Fibroblast of lung (primary cell): ENCODE data around the gene LGALS3BP. TPM values are rescaled to one million over a fixed set of nuclear protein-coding genes. Genes with fewer than 3 reads are reported as not detected.
A peak's percentile ranks its signal among the peaks of the same experiment; 100 is the strongest.

Experiments used
- DNase-seq, 2 donors: peaks; one replicate each; pipeline versions ENCODE4 v3.0.0 to v3.0.0-alpha.2; 2010; ENCODE audit warnings: low read depth in 2 of 2
- H2AFZ ChIP-seq: 2 replicates; pipeline ENCODE4 v1.5.1; 2012; ENCODE audit warnings: low read length, control low read depth, inconsistent platforms
- H3K27ac ChIP-seq: 2 replicates; pipeline ENCODE4 v1.5.1; 2011; ENCODE audit warnings: low read length, control low read depth; ENCODE audit not compliant: insufficient read depth
- H3K27me3 ChIP-seq: 2 replicates; pipeline ENCODE4 v1.5.1; 2011; ENCODE audit warnings: mild to moderate bottlenecking, low read length; ENCODE audit not compliant: control insufficient read depth, insufficient read depth
- H3K36me3 ChIP-seq: 2 replicates; pipeline ENCODE4 v1.5.1; 2011; ENCODE audit warnings: low read length; ENCODE audit not compliant: control insufficient read depth, insufficient read depth
- H3K4me1 ChIP-seq: 2 replicates; pipeline ENCODE4 v1.5.1; 2011; ENCODE audit warnings: low read length; ENCODE audit not compliant: control insufficient read depth, insufficient read depth; ENCODE audit errors: extremely low read depth
- H3K4me2 ChIP-seq: 2 replicates; pipeline ENCODE4 v1.5.1; 2011; ENCODE audit warnings: low read length, control low read depth; ENCODE audit not compliant: insufficient read depth; ENCODE audit errors: extremely low read depth
- H3K4me3 ChIP-seq, 4 experiments: fragments of 200-600 bp in 1 of 4; sonication (generic) in 1 of 4; replicated peaks in 1 of 4; 2 replicates each; pipeline ENCODE4 v1.5.1; 2011 to 2016; ENCODE audit warnings: low read length in 4 of 4, low read depth in 3 of 4, mild to moderate bottlenecking in 3 of 4, control low read depth in 2 of 4, inconsistent platforms in 1 of 4, mixed read lengths in 1 of 4; ENCODE audit not compliant: insufficient read depth in 1 of 4; ENCODE audit errors: control extremely low read depth in 1 of 4
- H3K79me2 ChIP-seq: 2 replicates; pipeline ENCODE4 v1.5.1; 2012; ENCODE audit warnings: mild to moderate bottlenecking, low read length, inconsistent platforms; ENCODE audit not compliant: control insufficient read depth, insufficient read depth
- H3K9ac ChIP-seq: 2 replicates; pipeline ENCODE4 v1.5.1; 2011; ENCODE audit warnings: mild to moderate bottlenecking, low read length, control low read depth; ENCODE audit not compliant: insufficient read depth
- H3K9me3 ChIP-seq: 2 replicates; pipeline ENCODE4 v1.5.1; 2012; ENCODE audit warnings: low read depth, low read length; ENCODE audit not compliant: control insufficient read depth, insufficient read depth
- H4K20me1 ChIP-seq: 2 replicates; pipeline ENCODE4 v1.5.1; 2011; ENCODE audit warnings: low read length; ENCODE audit not compliant: control insufficient read depth, insufficient read depth; ENCODE audit errors: extremely low read depth
- EZH2 ChIP-seq: IDR thresholded peaks from 2 replicates; pipeline ENCODE4 v1.5.1; 2012; ENCODE audit warnings: low read length, control low read depth, mild to moderate bottlenecking; ENCODE audit errors: missing control alignments
- polyA plus RNA-seq, 2 donors: library from polyadenylated mRNA; depleted of rRNA in 1 of 2; stranded (reverse) in 1 of 2; unstranded in 1 of 2; fragments of >200 nt; gene quantifications; 2 replicates each; pipeline ENCODE4 v1.2.1, GENCODE V29; 2011 to 2012; ENCODE audit warnings: missing spikeins in 1 of 2
- total RNA-seq: library from RNA; depleted of rRNA; stranded (reverse); fragments of >200 nt; gene quantifications from 2 replicates; pipeline ENCODE4 v1.2.1, GENCODE V29; 2014
- TF ChIP-seq, protein P1 (sequence below), 2 donors: IDR thresholded peaks in 1 of 2; conservative IDR thresholded peaks in 1 of 2; 1 replicate in 1 of 2; 2 replicates in 1 of 2; pipeline ENCODE4 v1.5.1; 2011 to 2012; ENCODE audit warnings: low read length in 2 of 2, control low read depth in 1 of 2, inconsistent platforms in 1 of 2, low read depth in 1 of 2, mild to moderate bottlenecking in 1 of 2

LGALS3BP gene
- total and polyA plus RNA-seq, 2 donors (not counting 1 experiment from before 2014, with no cell fraction given): 128 to 387 TPM

DNA sequence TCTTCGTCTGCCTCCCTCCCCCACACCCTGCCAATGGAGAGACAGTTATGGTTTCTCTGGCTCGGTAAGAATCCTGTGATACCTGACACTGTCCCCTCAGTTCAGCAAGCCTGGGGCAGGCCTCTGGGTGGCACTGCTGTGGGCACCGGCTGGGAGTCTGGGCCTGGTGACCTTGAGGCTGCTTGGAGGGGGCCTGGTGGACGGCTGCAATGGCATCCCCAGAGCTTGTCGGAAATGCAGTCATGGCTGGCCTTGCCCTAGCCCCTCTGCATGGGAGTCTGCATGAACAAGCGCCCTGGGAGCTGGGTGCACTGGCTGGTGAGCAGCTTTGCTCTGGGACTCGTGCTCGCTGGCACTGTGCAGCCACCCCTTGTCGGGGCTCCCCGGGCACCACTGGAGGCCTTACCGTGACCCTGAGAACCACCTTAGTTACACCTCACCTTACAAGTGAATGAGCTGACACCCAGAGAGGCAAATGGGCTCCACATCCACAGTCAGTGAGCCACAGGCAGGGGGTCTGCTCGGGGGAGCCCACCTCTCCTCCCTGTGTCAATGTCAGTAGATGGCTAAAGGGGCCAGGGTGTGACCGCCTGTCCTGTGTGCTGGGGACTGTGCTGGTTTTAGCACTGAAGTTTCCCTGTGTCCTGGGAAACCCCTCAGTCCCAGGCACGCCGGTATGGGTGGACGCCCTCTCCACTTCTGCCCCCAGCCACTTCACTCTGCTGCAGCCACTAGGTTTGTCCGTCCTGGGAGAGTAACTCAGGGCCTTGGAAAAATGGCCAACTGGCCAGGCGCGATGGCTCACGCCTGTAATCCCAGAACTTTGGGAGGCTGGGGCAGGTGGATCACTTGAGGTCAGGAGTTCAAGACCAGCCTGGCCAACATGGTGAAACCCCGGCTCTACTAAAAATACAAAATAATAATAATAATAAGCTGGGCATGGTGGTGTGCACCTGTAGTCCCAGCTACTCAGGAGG is 1.4 kb downstream of the LGALS3BP start:
- peaks cover 13% of the 10 kb centered on the region for H3K79me2 ChIP-seq
- no peak overlapping the region for H3K27ac ChIP-seq
- H3K9ac ChIP-seq: no peak overlapping the region
- H3K27me3 ChIP-seq: no peaks in the 10 kb centered on the region
- H4K20me1 ChIP-seq: no peaks in the 10 kb centered on the region
- H3K4me2 ChIP-seq: peak overlapping the region; percentile 88
- TF ChIP-seq, protein P1, sequence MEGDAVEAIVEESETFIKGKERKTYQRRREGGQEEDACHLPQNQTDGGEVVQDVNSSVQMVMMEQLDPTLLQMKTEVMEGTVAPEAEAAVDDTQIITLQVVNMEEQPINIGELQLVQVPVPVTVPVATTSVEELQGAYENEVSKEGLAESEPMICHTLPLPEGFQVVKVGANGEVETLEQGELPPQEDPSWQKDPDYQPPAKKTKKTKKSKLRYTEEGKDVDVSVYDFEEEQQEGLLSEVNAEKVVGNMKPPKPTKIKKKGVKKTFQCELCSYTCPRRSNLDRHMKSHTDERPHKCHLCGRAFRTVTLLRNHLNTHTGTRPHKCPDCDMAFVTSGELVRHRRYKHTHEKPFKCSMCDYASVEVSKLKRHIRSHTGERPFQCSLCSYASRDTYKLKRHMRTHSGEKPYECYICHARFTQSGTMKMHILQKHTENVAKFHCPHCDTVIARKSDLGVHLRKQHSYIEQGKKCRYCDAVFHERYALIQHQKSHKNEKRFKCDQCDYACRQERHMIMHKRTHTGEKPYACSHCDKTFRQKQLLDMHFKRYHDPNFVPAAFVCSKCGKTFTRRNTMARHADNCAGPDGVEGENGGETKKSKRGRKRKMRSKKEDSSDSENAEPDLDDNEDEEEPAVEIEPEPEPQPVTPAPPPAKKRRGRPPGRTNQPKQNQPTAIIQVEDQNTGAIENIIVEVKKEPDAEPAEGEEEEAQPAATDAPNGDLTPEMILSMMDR (conservative IDR thresholded peaks at IDR 0.05 in 1 of 2, IDR thresholded peaks at IDR 0.05 in 1 of 2; ENCODE audit: low read depth in 1 of 2, low read length in 2 of 2): no peak
- peak overlapping the region in 1 of 4 experiments; percentile 59 for H3K4me3 ChIP-seq
- H3K4me1 ChIP-seq: peaks cover 24% of the 10 kb centered on the region
- H2AFZ ChIP-seq: no peak overlapping the region
- DNase-seq: no peak
- H3K9me3 ChIP-seq: no peaks in the 10 kb centered on the region
- H3K36me3 ChIP-seq: peaks cover 9% of the 10 kb centered on the region

DNA sequence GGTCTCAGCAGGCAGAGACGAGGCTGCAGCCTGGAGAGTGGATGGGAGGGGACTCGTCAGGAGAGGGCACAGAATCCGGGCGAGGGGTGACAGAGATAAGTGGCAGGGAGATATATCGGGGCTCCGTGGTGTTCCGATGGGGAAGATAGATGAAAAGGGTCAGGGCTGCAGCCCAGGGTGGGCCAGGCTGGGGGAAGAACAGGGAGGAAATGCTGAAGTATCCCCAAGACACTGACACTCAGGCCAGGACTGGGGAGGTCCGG is 2.1 kb downstream of the LGALS3BP start:
- H3K27me3 ChIP-seq: no peaks in the 10 kb centered on the region
- DNase-seq: no peak
- H4K20me1 ChIP-seq: no peaks in the 10 kb centered on the region
- peaks cover 13% of the 10 kb centered on the region for H3K79me2 ChIP-seq
- H3K4me3 ChIP-seq: peak overlapping the region in 1 of 4 experiments; percentile 25
- TF ChIP-seq EZH2: no peak
- TF ChIP-seq, protein P1 (conservative IDR thresholded peaks at IDR 0.05 in 1 of 2, IDR thresholded peaks at IDR 0.05 in 1 of 2; ENCODE audit: low read depth in 1 of 2, low read length in 2 of 2): no peak
- no peak overlapping the region for H3K27ac ChIP-seq
- H3K9me3 ChIP-seq: no peaks in the 10 kb centered on the region
- H2AFZ ChIP-seq: no peak overlapping the region
- no peak overlapping the region for H3K4me2 ChIP-seq
- H3K36me3 ChIP-seq: peaks cover 9% of the 10 kb centered on the region
- H3K4me1 ChIP-seq: peaks cover 24% of the 10 kb centered on the region
- H3K9ac ChIP-seq: no peak overlapping the region

DNA sequence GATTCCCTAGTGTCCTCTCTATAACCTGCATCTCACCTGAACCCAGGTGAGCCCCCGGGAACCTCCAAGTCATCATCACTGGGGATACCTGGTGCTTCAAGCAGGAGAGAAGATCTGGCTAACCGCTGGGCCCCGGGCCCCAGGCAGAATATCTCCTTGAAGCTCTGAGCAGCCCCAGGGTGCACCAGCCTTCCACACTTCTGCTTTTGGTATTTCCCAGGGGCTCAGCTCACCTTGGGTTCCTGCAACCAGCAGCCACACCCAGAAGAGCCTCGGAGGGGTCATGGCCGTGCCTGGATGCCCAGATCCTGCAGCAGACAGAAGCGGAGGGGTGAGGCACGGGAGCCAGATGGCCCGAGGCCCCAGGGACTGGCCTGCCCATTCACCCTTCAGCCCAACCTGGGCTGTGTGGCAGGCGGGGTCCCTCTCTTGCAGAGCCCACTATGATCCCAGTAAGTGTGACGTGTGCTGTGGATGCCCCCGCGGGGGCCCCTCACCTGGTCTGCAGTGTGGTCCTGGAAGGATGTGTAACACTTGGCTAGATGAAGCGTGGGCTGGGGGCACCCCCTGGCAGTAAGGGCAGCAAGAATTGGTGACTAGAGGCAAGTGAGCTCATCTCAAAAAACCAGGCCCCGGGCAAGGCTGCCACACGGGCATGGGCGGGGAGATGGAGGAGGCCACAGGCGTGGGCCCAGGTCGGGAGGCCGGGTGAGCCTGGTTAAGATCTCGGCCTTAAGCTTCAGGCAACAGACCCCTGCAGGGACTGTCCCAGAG is 2.6 kb downstream of the LGALS3BP start:
- H3K9me3 ChIP-seq: no peaks in the 10 kb centered on the region
- H3K27ac ChIP-seq: no peak overlapping the region
- peaks cover 9% of the 10 kb centered on the region for H3K36me3 ChIP-seq
- DNase-seq: no peak
- no peaks in the 10 kb centered on the region for H4K20me1 ChIP-seq
- H2AFZ ChIP-seq: no peak overlapping the region
- H3K4me3 ChIP-seq: no peak overlapping the region
- H3K27me3 ChIP-seq: no peaks in the 10 kb centered on the region
- TF ChIP-seq, protein P1 (conservative IDR thresholded peaks at IDR 0.05 in 1 of 2, IDR thresholded peaks at IDR 0.05 in 1 of 2; ENCODE audit: low read depth in 1 of 2, low read length in 2 of 2): no peak
- no peak for TF ChIP-seq EZH2
- H3K4me2 ChIP-seq: no peak overlapping the region
- H3K4me1 ChIP-seq: peaks cover 24% of the 10 kb centered on the region
- peaks cover 13% of the 10 kb centered on the region for H3K79me2 ChIP-seq
- no peak overlapping the region for H3K9ac ChIP-seq
